ENCODE data around the gene BFAR. TPM values are rescaled to one million over a fixed set of nuclear protein-coding genes. Genes with fewer than 3 reads are reported as not detected.
"Not testable (repeated sequence)": the region's sequence is repeated elsewhere in the genome, so short reads cannot be mapped to it uniquely, and the experiment has no call there.

BFAR gene
- polyA plus RNA-seq, 5 donors = 50.8 to 72.4 (median 67.0) TPM

DNA sequence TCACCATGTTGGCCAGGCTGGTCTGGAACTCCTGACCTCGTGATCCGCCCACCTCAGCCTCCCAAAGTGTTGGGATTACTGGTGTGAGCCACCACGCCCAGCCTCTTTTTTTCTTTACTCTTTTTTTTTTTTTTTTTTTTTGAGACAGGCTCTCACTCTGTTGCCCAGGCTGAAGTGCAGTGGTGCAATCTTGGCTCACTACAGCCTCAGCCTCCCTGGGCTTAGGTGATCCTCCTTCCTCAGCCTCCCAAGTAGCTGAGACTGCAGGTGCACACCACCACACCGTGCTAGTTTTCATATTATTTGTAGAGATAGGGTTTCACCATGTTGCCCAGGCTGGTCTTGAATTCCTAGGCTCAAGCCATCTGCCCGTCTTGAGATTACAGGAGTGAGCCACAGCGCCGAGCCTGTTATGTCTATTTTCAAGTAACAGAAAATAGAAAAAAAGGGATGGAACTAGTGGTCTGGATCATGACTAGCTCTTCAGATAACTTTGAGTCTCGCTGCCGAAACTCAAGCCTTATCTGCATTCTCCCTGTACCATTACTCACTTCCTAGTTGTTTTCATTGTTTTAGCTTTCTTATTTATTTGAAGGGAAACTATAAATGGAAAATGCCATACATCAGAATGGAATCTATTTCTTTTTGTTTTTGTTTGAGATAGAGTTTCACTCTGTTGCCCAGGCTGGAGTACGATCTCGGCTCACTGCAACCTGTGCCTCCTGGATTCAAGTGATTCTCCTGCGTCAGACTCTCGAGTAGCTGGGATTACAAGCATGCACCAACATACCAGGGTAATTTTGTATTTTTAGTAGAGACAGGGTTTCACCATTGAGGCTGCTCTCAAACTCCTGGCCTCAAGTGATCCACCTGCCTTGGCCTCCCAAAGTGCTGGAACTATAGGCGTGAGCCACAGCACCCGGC lies 53.4 kb downstream of the BFAR start:
- DNase-seq = not testable (repeated sequence)

DNA sequence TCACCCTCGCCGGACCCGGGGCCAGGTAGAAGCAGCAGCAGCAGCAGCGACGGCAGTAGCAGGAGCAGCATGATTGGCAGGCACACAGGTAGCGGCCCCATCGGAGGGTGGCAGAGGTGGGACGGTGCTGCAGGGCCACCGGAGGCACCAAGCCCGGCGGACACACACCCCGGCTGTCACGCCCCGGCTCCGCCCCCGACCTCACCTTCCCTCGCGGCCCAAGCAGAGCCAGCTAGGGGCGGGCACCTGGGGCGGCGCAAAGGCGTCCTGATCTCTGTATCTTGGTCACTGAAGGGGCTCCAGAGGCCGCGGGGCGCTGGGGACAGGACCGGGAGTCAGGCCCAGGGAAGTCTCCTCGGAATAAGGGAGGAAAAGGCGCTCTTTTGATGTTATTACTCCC lies 61.4 kb downstream of the BFAR start, which contains the start of gene PLA2G10:
Gene PLA2G10, minus strand, starts transcription at position 180 of the 400 bp plus-strand sequence. Its CDS starts 79 bp downstream, at position 101.
- not testable (repeated sequence) for DNase-seq

DNA sequence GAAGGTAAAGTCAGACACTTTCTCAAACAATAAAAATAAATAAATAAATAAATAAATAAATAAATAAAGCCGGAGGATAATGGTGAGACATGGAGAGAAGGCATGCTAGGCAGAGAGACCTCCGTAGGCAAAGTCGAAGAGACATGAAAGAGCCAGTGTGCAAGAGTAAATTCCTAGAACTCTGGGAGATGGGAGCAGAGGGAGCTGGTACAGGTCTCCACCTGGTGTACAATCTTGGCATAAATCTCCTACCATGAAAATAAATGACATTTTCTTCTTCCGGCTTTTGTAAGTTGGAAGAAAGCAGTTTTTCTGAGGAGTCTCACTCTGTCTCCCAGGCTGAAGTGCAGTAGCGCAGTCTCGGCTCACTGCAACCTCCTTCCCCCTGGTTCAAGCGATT lies 69.1 kb downstream of the BFAR start:
- not testable (repeated sequence) for DNase-seq

DNA sequence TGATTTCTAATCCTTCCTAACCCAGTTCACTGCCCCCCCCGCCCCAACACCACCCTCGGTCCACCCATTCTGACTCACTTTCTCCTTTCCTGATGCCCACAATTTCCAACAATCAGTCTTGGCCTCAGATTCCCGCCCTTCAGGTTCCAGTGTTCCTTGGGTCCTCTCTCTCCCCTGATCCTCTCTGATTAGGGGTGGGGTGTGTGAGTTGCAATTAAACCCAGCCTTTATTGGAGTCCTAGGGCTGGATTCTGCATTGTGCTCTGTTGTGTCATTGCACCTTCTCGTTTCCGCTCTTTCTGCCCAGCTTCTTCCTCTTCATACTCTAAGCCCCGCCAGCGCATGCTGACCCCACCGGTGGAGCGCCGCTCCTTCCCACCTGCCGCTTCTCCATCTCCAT lies 69.9 kb downstream of the BFAR start:
- DNase-seq = not testable (repeated sequence)

DNA sequence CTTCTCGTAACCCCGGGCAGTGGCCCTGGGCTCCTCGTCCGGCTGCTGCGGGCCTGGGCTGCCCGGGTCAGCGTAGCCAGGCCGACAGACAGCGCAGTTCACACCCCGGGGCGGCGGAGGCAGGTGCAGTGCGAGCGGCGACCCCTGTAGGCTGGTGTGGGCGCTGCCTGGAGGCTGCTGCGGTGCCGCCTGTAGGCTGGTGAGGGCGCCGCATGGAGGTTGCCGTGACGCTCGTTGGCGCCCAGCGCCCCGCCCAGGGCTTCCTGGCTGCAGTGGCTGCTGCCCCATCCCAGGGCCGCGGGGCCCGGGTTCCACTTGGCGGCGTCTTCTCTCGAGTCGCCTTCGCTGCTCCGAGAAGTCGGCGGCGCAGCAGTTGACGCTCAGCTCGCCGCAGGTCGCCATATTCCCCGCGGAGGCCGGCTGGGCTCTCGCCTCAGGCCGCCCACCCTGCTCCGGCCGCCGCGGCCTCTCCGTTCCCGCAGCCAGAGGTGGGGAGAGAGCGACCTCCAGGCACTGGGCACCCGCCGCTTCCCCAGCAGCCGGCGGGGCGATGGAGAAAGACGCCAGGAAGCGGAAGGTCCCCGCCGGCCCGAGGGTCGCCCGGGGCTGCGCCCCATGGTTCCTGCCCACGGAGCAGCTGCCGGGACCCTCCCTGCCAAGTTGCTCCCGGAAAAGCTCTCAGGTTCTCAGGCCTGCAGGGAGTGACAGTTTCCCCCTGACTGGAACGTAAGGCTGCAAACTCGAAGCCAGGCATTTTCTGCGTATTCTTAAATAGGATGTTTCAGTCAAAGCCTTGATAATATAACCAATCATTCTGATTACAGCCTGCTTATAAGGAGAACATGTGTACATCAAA lies 70.6 kb downstream of the BFAR start, which contains the start of gene NPIPA3:
Gene NPIPA3, plus strand, starts transcription at position 256 of the 856 bp plus-strand sequence. CDS start 5,533 bp downstream, outside the sequence.
- not testable (repeated sequence) for DNase-seq

Other genes starting within 250 kb of the BFAR start
- 10 to 100 TPM; 24.4 to 30.1 (median 27.3) TPM for gene PARN, start 2.7 kb upstream of the BFAR start, polyA plus RNA-seq (ENCODE audit: insufficient read depth in 1 of 5, insufficient read length in 5 of 5, low replicate concordance in 1 of 5)
- under 1 TPM in 4 of 5 donors, not detected in 1; 0.31 to 0.69 (median 0.42) TPM for gene PLA2G10, start 61.4 kb downstream of the BFAR start, polyA plus RNA-seq (ENCODE audit: insufficient read depth in 1 of 5, insufficient read length in 5 of 5, low replicate concordance in 1 of 5)
- 10 to 100 TPM; 13.2 to 29.5 (median 27.4) TPM for gene NPIPA3, start 70.5 kb downstream of the BFAR start, polyA plus RNA-seq (ENCODE audit: insufficient read depth in 1 of 5, insufficient read length in 5 of 5, low replicate concordance in 1 of 5)
- 1 to 10 TPM in 2 of 5 donors, not detected in 3; 4.4 to 7.8 TPM for gene NPIPA2, start 109.6 kb downstream of the BFAR start, polyA plus RNA-seq (ENCODE audit: insufficient read depth in 1 of 5, insufficient read length in 5 of 5, low replicate concordance in 1 of 5)
- 10 to 100 TPM; 58.0 to 85.6 (median 79.8) TPM for gene NOMO1, start 200.8 kb downstream of the BFAR start, polyA plus RNA-seq (ENCODE audit: insufficient read depth in 1 of 5, insufficient read length in 5 of 5, low replicate concordance in 1 of 5)